Activated T-helper 2 cell treated with anti-CD3 and anti-CD28 coated beads, Interferon-gamma antibody, Interleukin-2, Interleukin-4, amounts not matched to agents 10 μg/mL and 5 μg/mL and 100 μg/mL, durations not matched to agents 14 hours and 24 hours and 36 hours (primary cell): ENCODE measurements around the gene OR5H1. TPM values are rescaled to one million over a fixed set of nuclear protein-coding genes. Genes with fewer than 3 reads are reported as not detected.
"Not testable (repeated sequence)": the region's sequence is repeated elsewhere in the genome, so short reads cannot be mapped to it uniquely, and the experiment has no call there.

Source experiments
- DNase-seq: peaks from one replicate; pipeline ENCODE4 v3.0.0; 2021; ENCODE audit warnings: low spot score
- H3K27ac Mint-ChIP-seq: one replicate; pipeline ENCODE4 v1.8.0; 2021; ENCODE audit warnings: mixed read lengths
- H3K27me3 Mint-ChIP-seq: one replicate; pipeline ENCODE4 v1.8.0; 2021; ENCODE audit warnings: low read depth, mixed read lengths
- H3K36me3 Mint-ChIP-seq: one replicate; pipeline ENCODE4 v1.8.0; 2021; ENCODE audit warnings: low read depth, mixed read lengths
- H3K4me1 Mint-ChIP-seq: one replicate; pipeline ENCODE4 v1.8.0; 2021; ENCODE audit warnings: low read depth, mixed read lengths
- H3K4me3 Mint-ChIP-seq: one replicate; pipeline ENCODE4 v1.8.0; 2021; ENCODE audit warnings: low read depth, mild to moderate bottlenecking, moderate library complexity, mixed read lengths
- H3K9me3 Mint-ChIP-seq: one replicate; pipeline ENCODE4 v1.8.0; 2021; ENCODE audit warnings: mixed read lengths
- intact Hi-C: fragments of 100-400 bp; cut with micrococcal nuclease; formaldehyde crosslinking; loops from one replicate; pipeline ENCODE4 v1.15.1; 2023
- total RNA-seq: library from RNA; stranded (reverse); gene quantifications from 2 replicates; pipeline ENCODE4 v1.2.3, GENCODE V29; 2022

The OR5H1 gene
- total RNA-seq = not detected in 2 replicates

DNA sequence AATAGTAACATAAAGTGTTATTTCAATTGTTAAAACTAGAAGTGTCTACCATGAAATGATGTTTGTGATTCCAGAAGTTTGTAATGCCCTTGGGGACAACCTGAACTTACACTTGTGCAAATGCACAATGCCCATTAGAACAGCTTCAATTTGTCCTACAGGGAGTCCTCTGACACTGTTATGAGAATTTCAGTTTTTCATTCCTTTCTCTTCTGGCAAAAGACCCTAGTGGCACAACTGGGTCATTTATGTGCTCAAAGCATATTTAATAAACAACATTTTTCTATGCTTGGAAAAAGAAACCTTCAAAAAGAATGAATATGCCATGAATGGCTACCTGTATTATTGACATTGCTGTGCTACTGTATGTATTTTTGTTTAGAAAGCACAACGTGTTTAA lies at the start of gene OR5H1:
OR5H1 (plus strand) TSS at position 301 of the 400 bp plus-strand sequence. CDS start 1,977 bp downstream, outside the sequence.
- Mint-ChIP-seq H3K4me3 (no peak within 1 kb of the TSS), H3K27me3 (no peaks in the 10 kb centered on the region), H3K9me3 (no peaks in the 10 kb centered on the region), H3K36me3 (no peaks in the 10 kb centered on the region), H3K27ac (no peak within 1 kb of the TSS), H3K4me1 (no peaks in the 10 kb centered on the region)
- intact Hi-C loops = no loop called here
- no peak for DNase-seq

GRCh38 chr3:98086873-98087272 lies 43.6 kb upstream of the OR5H1 start, which contains the start of gene OR5AC2:
Gene OR5AC2, plus strand, starts transcription at chr3:98087173. Its CDS starts 0 bp downstream, at chr3:98087173.
- no peak within 1 kb of the TSS for H3K4me3 Mint-ChIP-seq
- no peaks in the 10 kb centered on the region for H3K36me3 Mint-ChIP-seq
- H3K27me3 Mint-ChIP-seq = peaks cover 2% of the 10 kb centered on the region
- no peaks in the 10 kb centered on the region for H3K4me1 Mint-ChIP-seq
- no peak for DNase-seq
- H3K9me3 Mint-ChIP-seq = no peaks in the 10 kb centered on the region
- intact Hi-C loops = no loop called here
- H3K27ac Mint-ChIP-seq = no peak within 1 kb of the TSS

DNA sequence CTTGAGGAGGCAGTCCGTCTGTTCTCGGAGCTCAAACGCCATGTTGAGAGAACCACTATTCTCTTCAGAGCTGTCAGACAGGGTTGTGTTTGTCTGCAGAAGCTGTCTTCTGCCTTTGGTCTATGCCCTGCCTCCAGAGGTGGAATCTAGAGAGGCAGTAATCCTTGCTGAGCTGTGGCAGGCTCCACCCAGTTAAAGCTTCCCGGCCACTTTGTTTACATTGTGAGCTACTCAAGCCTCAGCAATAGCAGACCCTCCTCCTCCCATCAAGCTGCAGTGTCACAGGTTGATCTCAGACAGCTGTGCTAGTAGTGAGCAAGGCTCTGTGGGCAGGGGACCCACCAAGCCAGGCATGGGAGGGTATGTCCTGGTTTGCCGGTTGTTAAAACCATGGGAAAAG lies 34.6 kb upstream of the OR5H1 start:
- intact Hi-C loops = no loop called here
- no peak for DNase-seq
- Mint-ChIP-seq H3K9me3 (no peaks in the 10 kb centered on the region), H3K27me3 (no peaks in the 10 kb centered on the region), H3K36me3 (no peaks in the 10 kb centered on the region), H3K4me3 (no peak overlapping the region), H3K4me1 (no peaks in the 10 kb centered on the region), H3K27ac (no peak overlapping the region)

DNA sequence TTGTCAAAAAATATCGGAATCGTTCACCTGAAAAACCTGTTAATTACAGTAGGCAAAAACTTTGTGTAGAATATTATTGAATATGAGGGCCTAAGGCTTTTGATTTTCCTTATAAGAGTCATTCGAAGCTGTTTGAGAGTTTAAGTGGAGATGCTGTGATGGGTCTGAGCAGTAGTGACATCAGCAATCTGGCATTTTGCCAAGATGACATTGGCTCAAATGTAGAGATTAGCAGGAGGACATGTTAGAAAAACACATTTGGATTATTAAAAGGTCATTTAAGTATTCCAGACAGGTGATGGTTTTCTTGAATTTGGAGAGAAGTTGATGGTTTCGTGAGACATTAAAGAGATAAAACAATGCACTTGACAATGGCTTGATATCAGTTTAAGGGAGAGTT lies 30.7 kb upstream of the OR5H1 start:
- Mint-ChIP-seq H3K4me3 (no peak overlapping the region), H3K27me3 (no peaks in the 10 kb centered on the region), H3K27ac (no peak overlapping the region), H3K36me3 (no peaks in the 10 kb centered on the region), H3K9me3 (no peaks in the 10 kb centered on the region), H3K4me1 (no peaks in the 10 kb centered on the region)
- no peak for DNase-seq
- intact Hi-C loops = no loop called here

DNA sequence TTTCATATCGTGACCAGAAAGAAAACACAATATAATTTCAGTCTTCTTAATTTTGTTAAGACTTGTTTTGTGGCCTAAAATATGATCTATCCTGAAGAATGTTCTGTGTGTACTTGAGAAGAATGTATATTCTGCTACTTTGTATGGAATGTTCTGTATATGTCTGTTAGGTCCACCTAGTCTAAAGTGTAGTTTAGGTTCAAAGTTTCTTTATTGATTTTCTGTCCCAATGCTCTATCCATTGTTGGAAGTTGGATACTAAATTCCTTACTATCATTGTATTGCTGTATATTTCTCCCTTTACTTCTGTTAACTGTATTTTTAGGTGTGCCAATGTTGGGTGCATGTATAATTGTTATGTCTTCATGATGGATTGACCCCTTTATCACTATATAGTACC lies 22.4 kb upstream of the OR5H1 start:
- Mint-ChIP-seq H3K36me3 (no peaks in the 10 kb centered on the region), H3K9me3 (no peaks in the 10 kb centered on the region), H3K27me3 (peaks cover 2% of the 10 kb centered on the region), H3K4me1 (no peaks in the 10 kb centered on the region), H3K4me3 (no peak overlapping the region), H3K27ac (no peak overlapping the region)
- intact Hi-C loops = no loop called here
- no peak for DNase-seq

DNA sequence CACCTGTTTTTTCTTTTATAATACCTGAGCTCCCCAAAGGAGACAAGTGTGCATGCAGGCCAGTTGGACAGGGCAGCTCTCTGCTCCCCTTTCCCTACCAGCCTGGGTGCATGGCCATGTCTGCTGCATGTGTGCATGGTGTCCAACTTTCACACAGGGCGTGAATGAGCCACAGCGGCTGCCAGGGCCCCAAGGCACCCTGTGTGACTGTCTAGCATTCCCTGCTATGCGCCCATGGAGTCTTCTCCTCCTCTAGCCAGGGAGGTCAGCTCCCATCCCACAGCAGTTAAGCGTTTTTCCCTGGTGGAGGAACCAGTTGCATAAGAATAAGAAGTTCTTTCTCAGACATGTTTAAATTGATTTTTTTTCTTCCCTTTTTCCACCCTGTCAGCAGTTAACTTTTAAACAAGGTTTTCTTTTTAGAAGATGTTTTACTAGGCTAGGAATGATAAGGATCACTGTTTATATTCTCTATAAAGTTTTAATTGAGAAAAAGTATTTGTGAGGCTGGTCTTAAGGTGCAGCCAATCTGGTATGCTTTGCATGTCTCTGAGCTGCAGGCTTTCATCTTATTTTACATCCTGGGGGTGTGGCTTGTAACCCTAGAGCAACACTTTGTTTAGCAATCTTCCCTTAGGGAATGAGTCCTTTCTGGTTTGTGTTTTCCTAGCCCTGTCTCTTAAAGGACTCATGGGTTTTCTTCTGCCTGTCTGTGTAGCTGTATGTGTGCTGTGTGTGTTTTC lies 20.5 kb upstream of the OR5H1 start:
- no peaks in the 10 kb centered on the region for H3K36me3 Mint-ChIP-seq

GRCh38 chr3:98110550-98110908 lies 20.0 kb upstream of the OR5H1 start:
- no peaks in the 10 kb centered on the region for H3K36me3 Mint-ChIP-seq

More for the DNA sequence above, 20.5 kb upstream of the OR5H1 start:
- intact Hi-C loops = no loop called here
- H3K4me3 Mint-ChIP-seq = no peak overlapping the region
- H3K9me3 Mint-ChIP-seq = no peaks in the 10 kb centered on the region
- H3K4me1 Mint-ChIP-seq = no peaks in the 10 kb centered on the region
- no peak overlapping the region for H3K27ac Mint-ChIP-seq
- H3K27me3 Mint-ChIP-seq = peaks cover 2% of the 10 kb centered on the region
- no peak for DNase-seq

GRCh38 chr3:98114264-98114663 lies 16.3 kb upstream of the OR5H1 start:
- no peak for DNase-seq
- no peak overlapping the region for H3K27ac Mint-ChIP-seq
- H3K4me3 Mint-ChIP-seq = no peak overlapping the region
- H3K27me3 Mint-ChIP-seq = no peaks in the 10 kb centered on the region
- no peaks in the 10 kb centered on the region for H3K36me3 Mint-ChIP-seq
- intact Hi-C loops = no loop called here
- H3K9me3 Mint-ChIP-seq = no peaks in the 10 kb centered on the region
- no peaks in the 10 kb centered on the region for H3K4me1 Mint-ChIP-seq

More at GRCh38 chr3:98110550-98110908, 20.0 kb upstream of the OR5H1 start:
- peaks cover 2% of the 10 kb centered on the region for H3K27me3 Mint-ChIP-seq
- no peaks in the 10 kb centered on the region for H3K4me1 Mint-ChIP-seq
- no peaks in the 10 kb centered on the region for H3K9me3 Mint-ChIP-seq
- intact Hi-C loops = no loop called here
- DNase-seq = no peak
- H3K4me3 Mint-ChIP-seq = no peak overlapping the region
- H3K27ac Mint-ChIP-seq = no peak overlapping the region

DNA sequence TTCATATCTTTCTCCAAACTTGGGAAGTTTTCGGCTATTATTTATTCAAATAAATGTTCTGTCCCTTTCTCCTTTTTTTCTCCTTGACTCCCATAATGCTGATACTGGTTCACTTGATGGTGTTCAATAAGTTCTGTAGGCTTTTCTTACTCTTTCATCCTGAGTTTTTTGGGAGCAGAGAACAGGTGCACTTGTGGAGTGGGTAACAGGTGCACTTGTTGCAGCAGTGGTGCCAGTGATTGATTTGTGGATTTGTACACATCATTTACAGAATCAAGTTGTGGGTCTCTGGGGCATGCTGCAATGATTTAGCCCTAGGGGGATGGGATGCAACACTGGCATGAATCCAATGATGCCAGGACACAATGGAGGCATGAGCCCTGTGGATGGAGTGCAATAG lies 14.8 kb upstream of the OR5H1 start:
- no peak overlapping the region for H3K4me3 Mint-ChIP-seq
- no peaks in the 10 kb centered on the region for H3K4me1 Mint-ChIP-seq
- no peak overlapping the region for H3K27ac Mint-ChIP-seq
- DNase-seq = no peak
- H3K36me3 Mint-ChIP-seq = no peaks in the 10 kb centered on the region
- no peaks in the 10 kb centered on the region for H3K27me3 Mint-ChIP-seq
- intact Hi-C loops = no loop called here
- H3K9me3 Mint-ChIP-seq = no peaks in the 10 kb centered on the region

DNA sequence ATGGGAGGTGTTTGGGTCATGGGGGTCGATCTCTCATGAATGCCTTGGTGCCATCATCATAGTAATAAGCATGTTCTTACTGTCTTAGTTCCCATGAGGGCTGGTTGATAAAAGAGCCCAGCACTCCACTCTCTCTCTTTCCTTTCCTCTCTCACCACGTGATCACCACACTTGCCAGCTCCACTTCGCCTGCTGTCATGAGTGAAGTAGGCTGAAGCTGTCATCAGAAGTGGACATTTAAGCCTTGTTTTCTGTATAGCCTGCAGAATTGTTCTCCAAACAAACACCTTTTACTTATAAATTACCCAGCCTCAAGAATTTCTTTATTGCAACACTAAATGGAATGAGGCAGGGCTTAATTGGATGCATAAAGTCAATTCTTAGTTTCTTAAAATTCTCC lies 6.1 kb downstream of the OR5H1 start:
- no peaks in the 10 kb centered on the region for H3K9me3 Mint-ChIP-seq
- H3K27ac Mint-ChIP-seq = no peak overlapping the region
- no peaks in the 10 kb centered on the region for H3K36me3 Mint-ChIP-seq
- no peaks in the 10 kb centered on the region for H3K4me1 Mint-ChIP-seq
- intact Hi-C loops = no loop called here
- H3K27me3 Mint-ChIP-seq = no peaks in the 10 kb centered on the region
- DNase-seq = no peak
- H3K4me3 Mint-ChIP-seq = no peak overlapping the region

- H3K9me3 Mint-ChIP-seq, H3K4me1 Mint-ChIP-seq, DNase-seq, H3K27me3 Mint-ChIP-seq, intact Hi-C loops, H3K27ac Mint-ChIP-seq, H3K4me3 Mint-ChIP-seq, H3K36me3 Mint-ChIP-seq: not testable (repeated sequence)
These were observed 7.5 kb downstream of the OR5H1 start for GRCh38 chr3:98137826-98138557.

DNA sequence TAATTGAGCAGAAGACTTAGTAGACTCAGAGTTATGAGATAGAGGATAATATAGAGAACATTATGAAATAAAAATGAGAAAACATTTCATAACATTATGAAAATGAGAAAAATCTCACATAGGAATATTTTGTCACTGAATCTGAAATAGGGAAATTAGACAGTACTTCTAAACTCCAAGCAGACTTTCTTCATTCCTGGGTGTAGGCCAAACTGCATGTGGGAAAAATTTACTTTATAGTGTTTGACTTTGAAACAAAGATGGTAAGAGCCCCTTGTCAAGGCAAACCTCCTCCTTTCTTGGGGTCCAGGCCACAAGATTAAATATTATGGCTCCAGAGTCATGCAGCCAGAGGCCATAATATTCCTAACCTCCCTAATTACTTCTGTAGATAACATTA lies 10.0 kb downstream of the OR5H1 start:
- Mint-ChIP-seq H3K27ac (no peak overlapping the region), H3K4me3 (no peak overlapping the region), H3K4me1 (no peaks in the 10 kb centered on the region), H3K9me3 (no peaks in the 10 kb centered on the region), H3K27me3 (peaks cover 2% of the 10 kb centered on the region), H3K36me3 (no peaks in the 10 kb centered on the region)
- DNase-seq = no peak
- intact Hi-C loops = no loop called here

DNA sequence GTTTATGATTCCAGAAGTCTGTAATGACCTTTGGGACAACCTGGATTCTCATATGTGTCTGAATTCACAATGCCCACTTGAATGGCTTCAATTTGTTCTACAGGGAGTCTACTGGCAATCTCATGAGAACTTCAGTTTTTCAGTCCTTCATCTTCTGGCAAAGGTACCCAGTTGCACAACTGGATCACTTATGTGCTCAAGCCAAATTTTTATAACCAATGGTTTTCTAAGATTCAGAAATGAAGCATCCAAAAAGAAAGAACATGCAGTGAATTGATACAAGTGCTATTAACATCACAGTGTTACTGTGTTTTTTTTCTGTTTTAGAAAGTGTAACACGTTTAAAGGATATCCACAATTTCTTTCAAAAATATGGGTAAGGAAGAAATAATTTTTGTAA lies 16.7 kb downstream of the OR5H1 start, which contains the start of gene OR5H14:
OR5H14 (plus strand) TSS at position 301 of the 400 bp plus-strand sequence. CDS start 1,907 bp downstream, outside the sequence.
- Mint-ChIP-seq H3K27me3 (peaks cover 2% of the 10 kb centered on the region), H3K4me3 (no peak within 1 kb of the TSS), H3K9me3 (no peaks in the 10 kb centered on the region), H3K4me1 (no peaks in the 10 kb centered on the region), H3K36me3 (no peaks in the 10 kb centered on the region), H3K27ac (no peak within 1 kb of the TSS)
- intact Hi-C loops = no loop called here
- no peak for DNase-seq
